ENCODE results near the gene STK32C.
"Not testable (repeated sequence)": the region's sequence is repeated elsewhere in the genome, so short reads cannot be mapped to it uniquely, and the experiment has no call there.

The STK32C gene

DNA sequence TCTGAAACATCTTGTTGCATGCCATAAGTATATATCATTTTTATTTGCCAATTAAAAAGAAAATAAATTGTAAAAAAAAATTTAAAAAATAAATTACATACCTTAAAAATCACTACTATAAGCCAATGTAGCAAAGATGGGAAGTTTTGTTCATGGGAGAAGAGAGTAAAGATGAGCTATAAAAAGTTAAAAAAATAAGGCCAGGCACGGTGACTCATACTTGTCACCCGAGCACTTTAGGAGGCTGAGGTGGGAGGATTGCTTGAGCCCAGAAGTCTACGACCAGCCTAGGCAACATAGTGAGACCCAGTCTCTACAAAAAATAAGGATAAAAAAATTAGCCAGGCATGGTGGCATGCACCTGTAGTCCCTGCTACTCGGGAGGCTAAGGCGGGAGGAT is 8.4 kb upstream of the STK32C start:
- DNase-seq: no peak

DNA sequence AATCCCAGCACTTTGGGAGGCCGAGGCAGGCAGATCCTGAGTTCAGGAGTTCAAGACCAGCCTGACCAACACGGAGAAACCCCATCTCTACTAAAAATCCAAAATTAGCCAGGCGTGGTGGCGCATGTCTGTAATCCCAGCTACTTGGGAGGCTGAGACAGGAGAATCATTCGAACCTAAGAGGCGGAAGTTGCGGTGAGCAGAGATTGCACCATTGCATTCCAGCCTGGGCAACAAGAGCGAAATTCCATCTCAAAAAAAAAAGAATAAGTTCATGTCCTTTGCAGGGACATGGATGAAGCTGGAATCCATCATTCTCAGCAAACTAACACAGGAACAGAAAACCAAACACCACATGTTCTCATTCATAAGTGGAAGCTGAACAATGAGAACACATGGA is 7.1 kb upstream of the STK32C start:
- DNase-seq: not testable (repeated sequence)

DNA sequence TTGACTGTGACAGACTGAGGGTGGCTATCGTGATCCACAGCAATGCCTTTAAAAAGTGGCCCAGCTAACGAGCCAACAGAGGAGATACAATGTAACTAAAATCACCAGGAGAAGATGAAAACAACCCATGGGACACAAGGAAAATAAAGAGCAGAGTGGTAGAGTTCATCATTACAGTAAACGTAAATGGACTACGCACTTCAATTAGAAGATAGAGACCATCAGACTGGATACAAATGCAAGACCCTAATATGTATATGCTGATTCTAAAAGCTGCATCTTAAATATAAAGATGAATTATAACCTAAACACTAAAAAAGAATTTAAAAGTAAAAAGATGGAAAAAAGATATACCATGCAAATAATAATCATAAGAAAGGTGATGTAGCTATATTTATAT is 6.6 kb upstream of the STK32C start:
- DNase-seq: no peak

GRCh38 chr10:132313865-132314264 is 6.1 kb upstream of the STK32C start:
- DNase-seq: no peak

GRCh38 chr10:132313305-132313704 is 5.6 kb upstream of the STK32C start:
- DNase-seq: no peak

GRCh38 chr10:132311338-132311939 is 3.7 kb upstream of the STK32C start:
- DNase-seq: no peak

DNA sequence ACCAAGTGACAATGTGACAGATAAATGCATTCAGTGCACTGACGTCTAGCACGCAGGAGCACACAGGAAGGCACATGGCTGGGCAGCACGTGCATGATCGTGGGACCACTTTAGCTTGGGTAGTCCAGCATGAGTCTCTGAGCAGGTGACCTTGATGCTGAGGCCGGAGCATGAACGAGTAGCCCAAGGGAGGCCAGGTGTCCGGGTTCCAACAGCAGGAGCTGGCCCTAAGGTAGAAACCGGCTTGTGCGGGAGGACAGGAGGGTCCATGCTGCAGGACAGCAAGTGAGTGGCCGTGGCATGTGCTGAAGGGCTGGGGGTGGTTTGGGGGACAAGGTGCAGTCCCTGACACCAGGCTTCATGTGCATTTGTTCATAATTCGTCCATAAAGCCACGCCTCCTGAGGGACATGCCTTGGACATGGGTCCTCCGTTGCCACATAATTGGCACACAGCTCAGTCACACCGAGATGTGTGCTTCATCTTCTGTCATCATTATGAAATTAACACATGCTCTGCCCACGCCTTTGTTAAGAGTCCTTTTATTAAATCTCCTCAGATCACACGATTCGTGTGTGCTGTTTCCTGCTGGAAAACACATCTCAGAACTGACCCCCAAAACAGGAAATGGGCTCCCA is 3.1 kb upstream of the STK32C start:
- no peak for DNase-seq

- DNase-seq: no peak
Observed at GRCh38 chr10:132309879-132310591, 2.3 kb upstream of the STK32C start.

GRCh38 chr10:132309471-132309865 is 1.7 kb upstream of the STK32C start:
- DNase-seq: no peak

DNA sequence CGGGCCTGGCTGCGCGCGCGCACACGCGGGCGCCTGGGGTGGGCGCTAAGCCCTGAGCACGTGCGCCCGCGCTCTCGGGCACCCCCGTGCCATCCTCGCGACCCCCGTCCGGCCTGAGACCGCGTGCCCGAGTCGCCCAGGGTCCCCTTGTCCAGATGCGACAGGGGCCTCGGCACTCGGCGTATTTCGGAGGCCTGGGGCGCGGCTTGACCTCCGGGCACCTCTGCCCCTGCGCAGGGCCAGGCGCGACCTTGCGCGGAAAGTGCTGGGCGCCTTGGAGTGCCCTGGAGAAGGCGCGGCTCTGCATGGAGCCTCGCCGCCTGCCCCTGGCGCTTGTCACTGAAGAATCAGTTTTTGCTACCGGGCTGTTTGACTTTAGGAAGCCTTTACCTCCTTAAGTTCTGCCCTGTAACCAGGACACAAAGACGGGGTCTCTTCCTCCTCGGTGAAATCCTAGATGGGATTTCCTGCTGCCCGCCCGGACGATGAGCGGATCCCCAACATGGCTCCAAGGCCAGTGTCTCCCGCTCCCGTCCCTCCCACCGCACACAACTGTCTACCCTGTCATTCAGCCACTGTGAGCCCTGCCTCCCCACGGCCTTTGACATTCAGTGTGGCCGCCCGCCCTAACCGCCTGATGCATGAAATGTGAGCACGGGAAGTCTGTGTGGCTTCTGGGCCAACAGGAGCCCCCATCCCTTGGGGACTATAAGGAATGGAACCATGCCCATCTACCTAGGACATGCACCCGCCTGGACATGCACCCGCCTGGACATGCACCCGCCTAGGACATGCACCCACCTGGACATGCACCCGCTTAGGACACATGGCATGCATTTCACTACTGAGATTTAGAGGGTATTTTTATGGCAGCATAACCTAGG is 1.1 kb upstream of the STK32C start:
- DNase-seq: peak in 1 of 6 experiments; percentile 49

DNA sequence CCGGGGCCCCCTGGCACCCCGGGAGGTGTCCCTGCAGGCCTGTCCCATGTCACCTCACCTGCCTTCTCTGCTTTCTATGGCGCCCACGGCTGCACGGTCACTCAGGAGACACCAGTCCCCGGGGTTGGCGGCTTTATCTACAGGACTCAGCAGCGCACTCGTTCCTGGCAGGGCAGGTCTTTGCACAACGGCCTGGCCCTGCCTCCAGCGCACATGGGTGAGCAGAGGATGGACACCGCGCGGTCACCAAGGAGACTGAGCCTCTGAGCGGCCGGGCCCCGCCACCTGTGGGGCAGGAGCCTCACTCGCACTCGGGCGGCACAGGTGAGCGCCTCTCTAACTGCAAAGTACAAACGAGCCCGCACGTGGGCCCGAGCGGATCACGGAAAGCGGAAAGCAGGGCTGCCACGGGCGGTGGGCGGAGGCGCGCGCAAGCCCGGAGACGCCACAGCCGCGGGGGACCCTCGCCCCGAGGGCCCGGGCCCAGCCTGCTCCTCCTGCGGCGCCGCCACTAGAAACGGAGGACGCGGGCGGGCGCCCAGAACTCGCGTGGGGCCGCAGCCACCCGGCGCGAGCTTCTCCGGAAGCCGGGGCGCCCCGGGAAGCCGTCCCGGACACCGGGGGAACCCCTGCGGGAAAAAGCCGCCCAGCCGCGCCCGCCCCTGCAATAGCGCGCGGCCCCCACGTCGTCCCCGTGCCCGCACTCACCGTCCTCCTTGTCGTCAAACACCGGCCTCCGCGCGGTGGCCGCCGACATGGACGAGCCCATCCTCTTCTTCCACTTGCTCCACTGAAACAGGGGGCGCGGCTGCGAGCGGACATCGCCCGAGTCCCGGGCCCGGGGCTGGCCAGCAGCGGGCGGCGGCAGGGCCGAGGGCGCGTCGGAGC is 642 bp downstream of the STK32C start:
- DNase-seq: peak in 5 of 6 experiments; percentile 18 to 56 (median 53)

DNA sequence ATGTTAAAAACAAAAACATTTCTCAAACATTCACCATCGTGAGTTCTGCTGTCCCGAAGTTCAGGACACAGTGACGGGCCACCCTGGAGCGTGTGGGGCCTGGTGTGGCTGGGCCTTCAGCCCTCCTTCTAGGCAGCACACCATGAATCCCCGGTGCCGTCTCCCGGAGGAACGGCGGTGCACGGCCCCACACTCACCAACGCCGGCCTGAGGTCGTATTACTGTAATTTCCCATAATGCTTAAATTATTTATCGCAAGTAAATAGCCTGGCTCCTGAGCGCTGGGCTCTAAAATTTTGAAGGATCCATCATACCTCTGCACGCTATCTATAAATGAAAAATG is 1.4 kb downstream of the STK32C start:
- DNase-seq: no peak

- no peak for DNase-seq
Observed at GRCh38 chr10:132305654-132306342, 2.0 kb downstream of the STK32C start.

DNA sequence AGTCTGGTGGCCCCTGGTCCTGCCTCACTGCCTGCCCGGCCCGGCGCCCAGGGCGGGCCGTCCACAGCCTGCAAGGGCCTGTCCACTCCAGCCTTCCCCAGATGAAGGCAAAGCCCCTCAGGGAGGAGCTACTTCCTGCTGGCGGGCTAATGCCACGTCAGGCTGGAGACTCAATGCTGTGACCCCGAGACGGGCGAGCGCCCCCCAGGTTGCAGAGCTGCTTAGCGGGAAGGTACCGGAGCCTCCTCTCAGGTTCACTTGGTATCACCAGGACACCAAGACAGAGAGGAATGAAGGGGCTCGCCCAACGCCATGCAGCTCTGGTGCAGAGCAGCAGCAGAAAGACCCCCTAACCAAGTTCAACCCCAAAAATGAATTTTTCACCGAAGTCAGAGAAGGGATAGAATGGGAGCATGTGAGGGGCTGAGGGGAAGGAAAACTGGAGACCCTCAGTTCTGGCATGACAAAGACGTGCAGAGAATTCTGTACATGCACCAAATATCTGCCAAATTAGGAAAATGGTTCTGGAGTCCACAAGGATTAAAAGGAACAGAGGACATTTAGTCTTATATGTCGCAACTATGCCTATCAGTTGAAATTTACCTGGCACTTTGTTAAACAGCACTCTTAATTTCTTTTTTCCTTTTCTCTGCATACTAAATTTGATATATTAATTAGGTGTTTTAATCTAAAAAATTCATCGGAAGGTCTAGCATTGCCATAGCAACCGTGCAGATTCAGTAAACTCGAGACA is 2.8 kb downstream of the STK32C start:
- DNase-seq: no peak

- no peak for DNase-seq
Observed at GRCh38 chr10:132303361-132304115, 4.2 kb downstream of the STK32C start.

GRCh38 chr10:132302421-132303310 is 5.1 kb downstream of the STK32C start:
- DNase-seq: no peak

GRCh38 chr10:132301371-132302330 is 6.1 kb downstream of the STK32C start:
- no peak for DNase-seq

DNA sequence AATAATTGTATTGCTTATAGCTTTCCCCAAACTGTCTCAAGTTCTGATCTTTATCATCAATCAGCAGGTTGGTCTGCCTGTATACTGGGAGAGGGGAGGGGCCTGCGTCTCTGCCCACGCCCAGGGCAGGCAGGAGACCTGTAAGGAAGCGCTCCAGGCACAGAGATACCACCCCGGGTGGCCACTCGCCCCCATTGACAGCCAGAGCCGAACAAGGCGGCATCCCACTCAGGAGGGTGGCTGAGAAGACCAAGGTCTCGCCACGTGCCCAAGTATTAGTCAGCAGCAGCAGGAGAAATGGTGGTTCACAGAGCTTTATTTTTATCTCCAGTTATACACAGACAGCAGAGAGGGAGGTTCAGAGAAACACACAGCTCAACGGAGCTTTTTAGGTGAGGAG is 7.2 kb downstream of the STK32C start:
- DNase-seq: no peak

All from stimulated activated naive CD4-positive, alpha-beta T cell (primary cell).